ENCODE data around the gene RABGGTB. TPM values are rescaled to one million over a fixed set of nuclear protein-coding genes. Genes with fewer than 3 reads are reported as not detected.
A peak's percentile ranks its signal among the peaks of the same experiment; 100 is the strongest.

The RABGGTB gene
- total and polyA plus RNA-seq, 9 of the 15 experiments (the other 6 are each of a cell fraction or from before 2014, with no cell fraction given), result 148 to 354 (median 206) TPM

DNA sequence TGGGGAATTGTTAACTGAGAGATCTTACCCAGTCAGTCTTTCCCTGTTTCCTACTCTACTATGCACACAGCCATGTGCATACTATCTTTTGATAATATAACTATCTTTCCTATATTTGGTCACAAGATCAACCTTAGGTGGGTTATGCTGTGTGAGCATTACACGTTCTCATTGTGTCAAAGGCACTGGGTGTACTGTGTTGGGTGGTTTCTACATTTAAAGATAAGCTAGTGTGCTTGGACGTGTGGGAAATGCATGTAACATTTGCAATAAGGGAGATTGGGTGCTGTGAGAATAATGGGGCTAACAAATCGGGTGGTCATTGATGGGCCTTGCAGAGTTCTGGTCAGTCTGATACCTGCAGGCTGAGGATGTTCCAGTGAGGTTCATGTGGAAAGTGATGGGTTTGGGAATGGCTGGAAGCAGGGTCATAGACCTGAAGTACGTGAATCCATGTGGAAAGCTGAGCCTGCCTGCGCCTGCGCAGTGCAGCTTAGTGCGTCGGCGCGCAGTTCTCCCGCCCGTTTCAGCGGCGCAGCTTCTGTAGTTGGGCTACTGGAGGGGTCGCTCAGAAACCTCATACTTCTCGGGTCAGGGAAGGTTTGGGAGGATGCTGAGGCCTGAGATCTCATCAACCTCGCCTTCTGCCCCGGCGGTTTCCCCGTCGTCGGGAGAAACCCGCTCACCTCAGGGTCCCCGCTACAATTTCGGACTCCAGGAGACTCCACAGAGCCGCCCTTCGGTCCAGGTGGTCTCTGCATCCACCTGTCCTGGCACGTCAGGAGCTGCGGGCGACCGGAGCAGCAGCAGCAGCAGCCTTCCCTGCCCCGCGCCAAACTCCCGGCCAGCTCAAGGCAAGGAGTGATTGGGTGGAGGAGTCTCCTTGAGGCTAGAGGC lies 10.6 kb downstream of the RABGGTB start, which contains the start of gene MSH4 (continued):
- TF ChIP-seq THAP12 (CRISPR knock-in tag; IDR thresholded peaks at IDR 0.05) (peak; percentile 65), CBX2 (IDR thresholded peaks at IDR 0.05; ENCODE audit: insufficient read depth, low read length, poor library complexity, severe bottlenecking) (no peak), PTBP1 (IDR thresholded peaks at IDR 0.05; ENCODE audit: low read depth, low read length) (peak; percentile 81), L3MBTL2 (IDR thresholded peaks at IDR 0.05) (peak; percentile 88), ZNF445 (CRISPR knock-in tag; IDR thresholded peaks at IDR 0.05; ENCODE audit: low read depth) (peak; percentile 22; the same call in 1 of the 2 replicates), SREBF2 (CRISPR knock-in tag; IDR thresholded peaks at IDR 0.05) (no peak), ZNF699 (CRISPR knock-in tag; IDR thresholded peaks at IDR 0.05; ENCODE audit: insufficient replicate concordance) (no peak), ZBTB17 (CRISPR knock-in tag; IDR thresholded peaks at IDR 0.05) (peak; percentile 83), HCFC1 (IDR thresholded peaks at IDR 0.05; ENCODE audit: low read depth, low read length) (no peak), ARID2 (IDR thresholded peaks at IDR 0.05) (0 out of 2 replicates have a peak, but pooled peaks have one; percentile 16), RHOXF2B (CRISPR knock-in tag; conservative IDR thresholded peaks at IDR 0.05) (peak; percentile 86; the same call in 1 of the 2 replicates), RBFOX2 (IDR thresholded peaks at IDR 0.05; ENCODE audit: low read depth, low read length) (peak; percentile 66), RAD21 (CRISPR knock-in tag; conservative IDR thresholded peaks at IDR 0.05 in 1 of 2, IDR thresholded peaks at IDR 0.05 in 1 of 2) (peak in 1 of 2 experiments; percentile 1; a peak in 2 of 4 replicates), ATF1 (CRISPR knock-in tag; IDR thresholded peaks at IDR 0.05) (no peak), ATF1 (tag; IDR thresholded peaks at IDR 0.05) (0 out of 2 replicates have a peak, but pooled peaks have one; percentile 16), ERF (CRISPR knock-in tag; IDR thresholded peaks at IDR 0.05) (peak; percentile 97)
- TF ChIP-seq, protein P1, sequence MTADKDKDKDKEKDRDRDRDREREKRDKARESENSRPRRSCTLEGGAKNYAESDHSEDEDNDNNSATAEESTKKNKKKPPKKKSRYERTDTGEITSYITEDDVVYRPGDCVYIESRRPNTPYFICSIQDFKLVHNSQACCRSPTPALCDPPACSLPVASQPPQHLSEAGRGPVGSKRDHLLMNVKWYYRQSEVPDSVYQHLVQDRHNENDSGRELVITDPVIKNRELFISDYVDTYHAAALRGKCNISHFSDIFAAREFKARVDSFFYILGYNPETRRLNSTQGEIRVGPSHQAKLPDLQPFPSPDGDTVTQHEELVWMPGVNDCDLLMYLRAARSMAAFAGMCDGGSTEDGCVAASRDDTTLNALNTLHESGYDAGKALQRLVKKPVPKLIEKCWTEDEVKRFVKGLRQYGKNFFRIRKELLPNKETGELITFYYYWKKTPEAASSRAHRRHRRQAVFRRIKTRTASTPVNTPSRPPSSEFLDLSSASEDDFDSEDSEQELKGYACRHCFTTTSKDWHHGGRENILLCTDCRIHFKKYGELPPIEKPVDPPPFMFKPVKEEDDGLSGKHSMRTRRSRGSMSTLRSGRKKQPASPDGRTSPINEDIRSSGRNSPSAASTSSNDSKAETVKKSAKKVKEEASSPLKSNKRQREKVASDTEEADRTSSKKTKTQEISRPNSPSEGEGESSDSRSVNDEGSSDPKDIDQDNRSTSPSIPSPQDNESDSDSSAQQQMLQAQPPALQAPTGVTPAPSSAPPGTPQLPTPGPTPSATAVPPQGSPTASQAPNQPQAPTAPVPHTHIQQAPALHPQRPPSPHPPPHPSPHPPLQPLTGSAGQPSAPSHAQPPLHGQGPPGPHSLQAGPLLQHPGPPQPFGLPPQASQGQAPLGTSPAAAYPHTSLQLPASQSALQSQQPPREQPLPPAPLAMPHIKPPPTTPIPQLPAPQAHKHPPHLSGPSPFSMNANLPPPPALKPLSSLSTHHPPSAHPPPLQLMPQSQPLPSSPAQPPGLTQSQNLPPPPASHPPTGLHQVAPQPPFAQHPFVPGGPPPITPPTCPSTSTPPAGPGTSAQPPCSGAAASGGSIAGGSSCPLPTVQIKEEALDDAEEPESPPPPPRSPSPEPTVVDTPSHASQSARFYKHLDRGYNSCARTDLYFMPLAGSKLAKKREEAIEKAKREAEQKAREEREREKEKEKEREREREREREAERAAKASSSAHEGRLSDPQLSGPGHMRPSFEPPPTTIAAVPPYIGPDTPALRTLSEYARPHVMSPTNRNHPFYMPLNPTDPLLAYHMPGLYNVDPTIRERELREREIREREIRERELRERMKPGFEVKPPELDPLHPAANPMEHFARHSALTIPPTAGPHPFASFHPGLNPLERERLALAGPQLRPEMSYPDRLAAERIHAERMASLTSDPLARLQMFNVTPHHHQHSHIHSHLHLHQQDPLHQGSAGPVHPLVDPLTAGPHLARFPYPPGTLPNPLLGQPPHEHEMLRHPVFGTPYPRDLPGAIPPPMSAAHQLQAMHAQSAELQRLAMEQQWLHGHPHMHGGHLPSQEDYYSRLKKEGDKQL (CRISPR knock-in tag; IDR thresholded peaks at IDR 0.05; ENCODE audit: borderline replicate concordance), result no peak
- TF ChIP-seq, protein P2, sequence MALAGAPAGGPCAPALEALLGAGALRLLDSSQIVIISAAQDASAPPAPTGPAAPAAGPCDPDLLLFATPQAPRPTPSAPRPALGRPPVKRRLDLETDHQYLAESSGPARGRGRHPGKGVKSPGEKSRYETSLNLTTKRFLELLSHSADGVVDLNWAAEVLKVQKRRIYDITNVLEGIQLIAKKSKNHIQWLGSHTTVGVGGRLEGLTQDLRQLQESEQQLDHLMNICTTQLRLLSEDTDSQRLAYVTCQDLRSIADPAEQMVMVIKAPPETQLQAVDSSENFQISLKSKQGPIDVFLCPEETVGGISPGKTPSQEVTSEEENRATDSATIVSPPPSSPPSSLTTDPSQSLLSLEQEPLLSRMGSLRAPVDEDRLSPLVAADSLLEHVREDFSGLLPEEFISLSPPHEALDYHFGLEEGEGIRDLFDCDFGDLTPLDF (CRISPR knock-in tag; IDR thresholded peaks at IDR 0.05), result 0 out of 2 replicates have a peak, but pooled peaks have one; percentile 68

Measured in K562 (cell line).